ENCODE measurements around the gene CLTRN. TPM values are rescaled to one million over a fixed set of nuclear protein-coding genes. Genes with fewer than 3 reads are reported as not detected.
"Not testable (repeated sequence)": the region's sequence is repeated elsewhere in the genome, so short reads cannot be mapped to it uniquely, and the experiment has no call there.

Gene CLTRN
- total and polyA plus RNA-seq, 2 donors, result 0.28 to 3.9 TPM

DNA sequence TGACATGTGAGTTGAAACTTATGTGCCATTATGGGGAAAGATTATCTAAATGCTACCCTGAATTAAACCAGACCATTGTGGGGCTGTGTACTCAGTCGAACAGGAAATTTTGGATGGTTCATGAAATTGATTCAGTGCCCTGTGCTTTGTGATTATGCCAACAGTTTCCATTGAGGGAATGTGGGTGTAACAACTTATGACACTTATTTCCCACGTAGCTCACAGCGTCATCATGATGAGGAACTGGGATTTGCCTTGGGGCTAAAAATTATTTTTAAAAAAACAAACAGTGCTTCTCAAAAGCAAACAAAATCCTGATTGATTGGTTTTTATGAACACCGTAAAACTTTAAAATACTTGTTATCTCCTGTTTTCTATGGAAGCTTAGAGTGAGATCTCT, 8.3 kb upstream of the CLTRN start:
- 99% methylated on average over 4 of the region's 4 CpGs for WGBS
- Histone ChIP-seq H3K9me3 (ENCODE audit: control insufficient read depth in 2 of 2, insufficient read depth in 1 of 2, low read length in 1 of 2) (no peaks in the 10 kb centered on the region), H3K27ac (ENCODE audit: low read depth in 1 of 2, low read length in 1 of 2) (no peak overlapping the region), H3K36me3 (ENCODE audit: control insufficient read depth in 2 of 2, insufficient read depth in 2 of 2, low read length in 1 of 2) (no peaks in the 10 kb centered on the region), H3K27me3 (ENCODE audit: control insufficient read depth in 2 of 2, insufficient read depth in 1 of 2, low read length in 1 of 2) (peaks cover 0 to 4% of the 10 kb centered on the region in 2 donors), H3K4me3 (ENCODE audit: low read length in 2 of 2) (no peak overlapping the region), H3K4me1 (ENCODE audit: control insufficient read depth in 2 of 2, insufficient read depth in 2 of 2, low read length in 2 of 2) (peaks cover 0 to 18% of the 10 kb centered on the region in 2 donors)
- DNase-seq (ENCODE audit: low read depth in 6 of 9, low spot score in 9 of 9), result no peak

DNA sequence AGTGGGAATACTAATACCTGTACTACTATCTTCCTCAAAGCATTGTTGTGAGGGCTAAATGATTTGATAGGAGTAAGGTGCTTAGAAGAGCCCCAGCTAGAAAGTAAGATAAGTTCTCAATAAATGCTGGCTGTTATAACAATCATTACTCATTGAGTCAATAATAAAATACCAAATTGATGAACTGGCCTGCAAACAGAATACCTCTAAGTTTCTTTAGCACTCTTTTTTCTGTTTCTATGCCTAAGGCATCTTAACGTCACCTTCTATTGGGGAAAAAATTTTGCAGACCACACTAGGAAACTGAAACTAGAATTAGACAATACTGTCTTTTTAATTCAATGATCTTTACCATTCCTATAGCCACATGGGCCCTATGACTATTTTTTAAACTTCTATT, 1.2 kb downstream of the CLTRN start:
- Histone ChIP-seq H3K27me3 (ENCODE audit: control insufficient read depth in 2 of 2, insufficient read depth in 1 of 2, low read length in 1 of 2) (peaks cover 0 to 7% of the 10 kb centered on the region in 2 donors), H3K9me3 (ENCODE audit: control insufficient read depth in 2 of 2, insufficient read depth in 1 of 2, low read length in 1 of 2) (no peaks in the 10 kb centered on the region), H3K4me1 (ENCODE audit: control insufficient read depth in 2 of 2, insufficient read depth in 2 of 2, low read length in 2 of 2) (no peaks in the 10 kb centered on the region), H3K36me3 (ENCODE audit: control insufficient read depth in 2 of 2, insufficient read depth in 2 of 2, low read length in 1 of 2) (no peaks in the 10 kb centered on the region), H3K27ac (ENCODE audit: low read depth in 1 of 2, low read length in 1 of 2) (no peak overlapping the region), H3K4me3 (ENCODE audit: low read length in 2 of 2) (no peak overlapping the region)
- 87% methylated on average over 1 of the region's 1 CpG for WGBS
- no peak for DNase-seq (ENCODE audit: low read depth in 6 of 9, low spot score in 9 of 9)

GRCh38 chrX:15654804-15655203, 9.8 kb downstream of the CLTRN start:
- not testable (repeated sequence) for DNase-seq (ENCODE audit: low read depth in 6 of 9, low spot score in 9 of 9); H3K27ac ChIP-seq (ENCODE audit: low read depth in 1 of 2, low read length in 1 of 2); H3K4me1 ChIP-seq (ENCODE audit: control insufficient read depth in 2 of 2, insufficient read depth in 2 of 2, low read length in 2 of 2); H3K4me3 ChIP-seq (ENCODE audit: low read length in 2 of 2); H3K27me3 ChIP-seq (ENCODE audit: control insufficient read depth in 2 of 2, insufficient read depth in 1 of 2, low read length in 1 of 2); H3K36me3 ChIP-seq (ENCODE audit: control insufficient read depth in 2 of 2, insufficient read depth in 2 of 2, low read length in 1 of 2); H3K9me3 ChIP-seq (ENCODE audit: control insufficient read depth in 2 of 2, insufficient read depth in 1 of 2, low read length in 1 of 2)
- WGBS, result 74% methylated on average over 5 of the region's 6 CpGs

DNA sequence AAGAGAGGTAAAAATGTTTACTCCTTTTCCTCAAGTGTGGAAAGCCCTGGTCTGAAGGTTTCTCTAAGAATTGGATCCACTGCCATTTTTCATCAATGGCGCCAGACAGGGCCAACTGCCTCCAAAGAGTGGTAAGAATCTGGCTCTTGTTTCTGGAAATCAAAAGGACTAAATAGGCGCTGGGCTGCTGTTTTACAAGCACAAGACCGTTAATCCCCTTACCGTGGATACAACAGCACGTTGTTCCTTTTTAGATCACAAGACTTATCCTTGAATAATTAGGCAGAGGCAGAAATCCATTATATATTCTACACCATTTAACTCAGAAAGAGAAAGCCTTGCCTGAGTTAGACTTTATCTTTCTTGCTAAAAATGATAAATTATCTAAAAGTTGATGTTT, 10.6 kb downstream of the CLTRN start:
- Histone ChIP-seq H3K36me3 (ENCODE audit: control insufficient read depth in 2 of 2, insufficient read depth in 2 of 2, low read length in 1 of 2) (no peaks in the 10 kb centered on the region), H3K27ac (ENCODE audit: low read depth in 1 of 2, low read length in 1 of 2) (no peak overlapping the region), H3K4me1 (ENCODE audit: control insufficient read depth in 2 of 2, insufficient read depth in 2 of 2, low read length in 2 of 2) (no peaks in the 10 kb centered on the region), H3K4me3 (ENCODE audit: low read length in 2 of 2) (no peak overlapping the region), H3K27me3 (ENCODE audit: control insufficient read depth in 2 of 2, insufficient read depth in 1 of 2, low read length in 1 of 2) (peaks cover 0 to 3% of the 10 kb centered on the region in 2 donors), H3K9me3 (ENCODE audit: control insufficient read depth in 2 of 2, insufficient read depth in 1 of 2, low read length in 1 of 2) (no peaks in the 10 kb centered on the region)
- DNase-seq (ENCODE audit: low read depth in 6 of 9, low spot score in 9 of 9), result no peak
- WGBS, result 98% methylated on average over 5 of the region's 5 CpGs

DNA sequence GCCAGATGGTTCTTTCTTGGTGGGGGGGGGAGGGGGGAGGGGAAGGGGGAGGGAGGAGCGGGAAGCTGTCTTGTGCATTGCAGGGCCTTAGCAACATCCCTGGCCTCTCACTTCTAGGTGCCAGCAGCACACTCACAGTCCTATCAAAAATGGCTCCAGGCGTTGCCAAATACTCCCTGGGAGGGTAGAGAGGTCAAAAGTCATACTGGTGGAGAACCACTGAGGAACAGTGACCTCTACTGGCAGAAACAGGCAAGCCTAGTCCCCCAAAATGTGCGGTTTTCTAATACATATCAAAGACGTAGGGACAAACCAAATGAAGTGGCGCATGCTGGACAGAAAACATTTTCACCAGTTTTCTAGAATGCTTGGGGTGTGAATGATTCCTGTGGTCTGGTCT, 17.1 kb downstream of the CLTRN start:
- not testable (repeated sequence) for DNase-seq (ENCODE audit: low read depth in 6 of 9, low spot score in 9 of 9); H3K36me3 ChIP-seq (ENCODE audit: control insufficient read depth in 2 of 2, insufficient read depth in 2 of 2, low read length in 1 of 2); H3K4me1 ChIP-seq (ENCODE audit: control insufficient read depth in 2 of 2, insufficient read depth in 2 of 2, low read length in 2 of 2); H3K27me3 ChIP-seq (ENCODE audit: control insufficient read depth in 2 of 2, insufficient read depth in 1 of 2, low read length in 1 of 2); H3K27ac ChIP-seq (ENCODE audit: low read depth in 1 of 2, low read length in 1 of 2); H3K9me3 ChIP-seq (ENCODE audit: control insufficient read depth in 2 of 2, insufficient read depth in 1 of 2, low read length in 1 of 2); H3K4me3 ChIP-seq (ENCODE audit: low read length in 2 of 2)
- no CpG with 5 or more reads among the region's 5 CpGs for whole genome bisulfite sequencing

DNA sequence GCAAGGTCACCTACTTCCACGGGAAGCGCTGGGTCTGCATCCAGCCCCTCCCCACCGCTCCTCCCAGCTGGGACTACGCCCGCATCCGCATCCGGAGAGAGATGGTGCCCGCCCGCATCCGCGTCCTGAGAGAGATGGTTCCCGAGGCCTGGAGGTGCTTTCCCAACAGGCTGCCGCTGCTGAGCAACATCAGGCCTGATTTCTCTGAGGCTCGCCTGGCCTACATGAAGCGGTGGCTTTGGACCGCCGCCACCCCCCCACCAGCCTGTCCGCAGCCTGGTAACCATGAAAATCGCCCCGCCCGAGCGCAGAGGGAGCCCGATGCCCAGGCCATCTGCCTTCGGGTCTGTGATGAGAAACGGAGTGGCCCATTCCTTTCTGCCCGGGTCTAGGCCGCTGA, 18.1 kb downstream of the CLTRN start:
- no peak for DNase-seq (ENCODE audit: low read depth in 6 of 9, low spot score in 9 of 9)
- H3K27me3 ChIP-seq (ENCODE audit: control insufficient read depth in 2 of 2, insufficient read depth in 1 of 2, low read length in 1 of 2), result no peaks in the 10 kb centered on the region
- 99% methylated on average over 27 of the region's 27 CpGs for WGBS

GRCh38 chrX:15646031-15646430, 18.6 kb downstream of the CLTRN start:
- Histone ChIP-seq H3K27ac (ENCODE audit: low read depth in 1 of 2, low read length in 1 of 2) (no peak overlapping the region), H3K4me1 (ENCODE audit: control insufficient read depth in 2 of 2, insufficient read depth in 2 of 2, low read length in 2 of 2) (no peaks in the 10 kb centered on the region), H3K9me3 (ENCODE audit: control insufficient read depth in 2 of 2, insufficient read depth in 1 of 2, low read length in 1 of 2) (no peaks in the 10 kb centered on the region), H3K36me3 (ENCODE audit: control insufficient read depth in 2 of 2, insufficient read depth in 2 of 2, low read length in 1 of 2) (no peaks in the 10 kb centered on the region), H3K27me3 (ENCODE audit: control insufficient read depth in 2 of 2, insufficient read depth in 1 of 2, low read length in 1 of 2) (no peaks in the 10 kb centered on the region), H3K4me3 (ENCODE audit: low read length in 2 of 2) (no peak overlapping the region)
- no peak for DNase-seq (ENCODE audit: low read depth in 6 of 9, low spot score in 9 of 9)
- 99% methylated on average over 15 of the region's 15 CpGs for WGBS

More for the DNA sequence above, 18.1 kb downstream of the CLTRN start:
- Histone ChIP-seq H3K36me3 (ENCODE audit: control insufficient read depth in 2 of 2, insufficient read depth in 2 of 2, low read length in 1 of 2) (no peaks in the 10 kb centered on the region), H3K4me3 (ENCODE audit: low read length in 2 of 2) (no peak overlapping the region), H3K27ac (ENCODE audit: low read depth in 1 of 2, low read length in 1 of 2) (no peak overlapping the region), H3K9me3 (ENCODE audit: control insufficient read depth in 2 of 2, insufficient read depth in 1 of 2, low read length in 1 of 2) (no peaks in the 10 kb centered on the region), H3K4me1 (ENCODE audit: control insufficient read depth in 2 of 2, insufficient read depth in 2 of 2, low read length in 2 of 2) (no peaks in the 10 kb centered on the region)

- Histone ChIP-seq H3K36me3 (ENCODE audit: control insufficient read depth in 2 of 2, insufficient read depth in 2 of 2, low read length in 1 of 2) (no peaks in the 10 kb centered on the region), H3K27me3 (ENCODE audit: control insufficient read depth in 2 of 2, insufficient read depth in 1 of 2, low read length in 1 of 2) (no peaks in the 10 kb centered on the region), H3K9me3 (ENCODE audit: control insufficient read depth in 2 of 2, insufficient read depth in 1 of 2, low read length in 1 of 2) (no peaks in the 10 kb centered on the region), H3K4me3 (ENCODE audit: low read length in 2 of 2) (no peak overlapping the region), H3K27ac (ENCODE audit: low read depth in 1 of 2, low read length in 1 of 2) (no peak overlapping the region), H3K4me1 (ENCODE audit: control insufficient read depth in 2 of 2, insufficient read depth in 2 of 2, low read length in 2 of 2) (no peaks in the 10 kb centered on the region)
- 96% methylated on average over 3 of the region's 3 CpGs for WGBS
- DNase-seq (ENCODE audit: low read depth in 6 of 9, low spot score in 9 of 9), result no peak
These were observed 19.3 kb downstream of the CLTRN start for GRCh38 chrX:15645266-15645665.

DNA sequence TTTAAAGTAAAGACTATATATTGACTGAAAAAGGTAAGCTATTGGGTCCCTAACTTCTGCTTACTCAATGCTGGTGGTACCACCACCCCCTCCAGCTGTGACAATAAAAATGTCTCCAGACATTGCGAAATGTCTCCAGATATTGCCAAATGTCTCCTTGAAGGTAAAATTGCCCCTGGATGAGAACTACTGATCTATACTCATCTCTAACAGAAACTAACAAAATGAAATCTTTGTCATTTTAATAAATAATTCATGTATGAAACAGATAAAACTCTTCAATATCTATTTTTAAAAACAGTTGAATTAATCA, 20.1 kb downstream of the CLTRN start:
- no peak for DNase-seq (ENCODE audit: low read depth in 6 of 9, low spot score in 9 of 9)
- Histone ChIP-seq H3K27me3 (ENCODE audit: control insufficient read depth in 2 of 2, insufficient read depth in 1 of 2, low read length in 1 of 2) (no peaks in the 10 kb centered on the region), H3K4me3 (ENCODE audit: low read length in 2 of 2) (no peak overlapping the region), H3K4me1 (ENCODE audit: control insufficient read depth in 2 of 2, insufficient read depth in 2 of 2, low read length in 2 of 2) (no peaks in the 10 kb centered on the region), H3K27ac (ENCODE audit: low read depth in 1 of 2, low read length in 1 of 2) (no peak overlapping the region), H3K9me3 (ENCODE audit: control insufficient read depth in 2 of 2, insufficient read depth in 1 of 2, low read length in 1 of 2) (no peaks in the 10 kb centered on the region), H3K36me3 (ENCODE audit: control insufficient read depth in 2 of 2, insufficient read depth in 2 of 2, low read length in 1 of 2) (no peaks in the 10 kb centered on the region)
- WGBS, result 97% methylated on average over 1 of the region's 1 CpG

Data from thymus (tissue), 11 donors.